Neural progenitor cell (in vitro differentiated cells): ENCODE data around the gene LAX1.
"Not testable (repeated sequence)": the region's sequence is repeated elsewhere in the genome, so short reads cannot be mapped to it uniquely, and the experiment has no call there.

ENCODE experiments used
- EZH2 ChIP-seq: fragments of 200-600 bp; sonication (generic); IDR thresholded peaks from 2 replicates; pipeline ENCODE4 v1.6.1; 2017; ENCODE audit warnings: antibody characterized with exemption, mild to moderate bottlenecking, moderate library complexity
- TF ChIP-seq, protein P1 (sequence below): fragments of 200-600 bp; sonication (generic); IDR thresholded peaks from 2 replicates; pipeline ENCODE4 v1.5.1; 2017; ENCODE audit warnings: antibody characterized with exemption, mild to moderate bottlenecking

DNA sequence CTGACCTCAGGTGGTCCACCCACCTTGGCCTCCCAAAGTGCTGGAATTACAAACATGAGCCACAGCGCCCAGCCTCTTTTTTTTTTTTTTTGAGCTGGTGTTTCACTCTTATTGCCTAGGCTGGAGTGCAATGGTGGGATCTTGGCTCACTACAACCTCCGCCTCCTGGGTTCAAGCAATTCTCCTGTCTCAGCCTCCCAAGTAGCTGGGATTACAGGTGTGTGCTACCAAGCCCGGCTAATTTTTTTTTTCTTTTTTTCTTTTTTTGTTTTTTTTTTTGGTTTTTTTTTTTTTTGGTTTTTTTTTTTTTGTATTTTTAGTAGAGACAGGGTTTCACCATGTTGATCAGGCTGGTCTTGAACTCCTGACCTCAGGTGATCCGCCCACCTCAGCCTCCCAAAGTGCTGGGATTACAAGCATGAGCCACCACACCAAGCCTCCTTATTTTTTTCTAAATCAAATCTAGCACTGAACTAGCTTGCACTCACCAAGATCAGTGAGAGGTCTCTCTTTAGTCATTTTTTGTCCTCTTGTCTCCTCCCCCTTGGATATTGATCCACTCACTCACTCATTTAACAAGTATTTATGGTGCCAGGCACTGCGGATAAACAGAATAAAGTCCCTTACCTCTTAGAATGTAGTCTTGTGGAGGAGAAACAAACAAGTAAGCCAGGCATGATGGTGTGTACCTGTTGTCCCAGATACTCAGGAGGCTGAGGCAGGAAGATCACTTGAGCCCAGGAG lies 13.2 kb upstream of the LAX1 start:
- TF ChIP-seq, protein P1, sequence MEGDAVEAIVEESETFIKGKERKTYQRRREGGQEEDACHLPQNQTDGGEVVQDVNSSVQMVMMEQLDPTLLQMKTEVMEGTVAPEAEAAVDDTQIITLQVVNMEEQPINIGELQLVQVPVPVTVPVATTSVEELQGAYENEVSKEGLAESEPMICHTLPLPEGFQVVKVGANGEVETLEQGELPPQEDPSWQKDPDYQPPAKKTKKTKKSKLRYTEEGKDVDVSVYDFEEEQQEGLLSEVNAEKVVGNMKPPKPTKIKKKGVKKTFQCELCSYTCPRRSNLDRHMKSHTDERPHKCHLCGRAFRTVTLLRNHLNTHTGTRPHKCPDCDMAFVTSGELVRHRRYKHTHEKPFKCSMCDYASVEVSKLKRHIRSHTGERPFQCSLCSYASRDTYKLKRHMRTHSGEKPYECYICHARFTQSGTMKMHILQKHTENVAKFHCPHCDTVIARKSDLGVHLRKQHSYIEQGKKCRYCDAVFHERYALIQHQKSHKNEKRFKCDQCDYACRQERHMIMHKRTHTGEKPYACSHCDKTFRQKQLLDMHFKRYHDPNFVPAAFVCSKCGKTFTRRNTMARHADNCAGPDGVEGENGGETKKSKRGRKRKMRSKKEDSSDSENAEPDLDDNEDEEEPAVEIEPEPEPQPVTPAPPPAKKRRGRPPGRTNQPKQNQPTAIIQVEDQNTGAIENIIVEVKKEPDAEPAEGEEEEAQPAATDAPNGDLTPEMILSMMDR, result not testable (repeated sequence)
- TF ChIP-seq EZH2, result not testable (repeated sequence)
